IMR-90 (cell line): ENCODE measurements around the gene ANKRD10. TPM values are rescaled to one million over a fixed set of nuclear protein-coding genes. Genes with fewer than 3 reads are reported as not detected.

Source experiments
- ATAC-seq: fragments of 200-7000 bp; cut with Tn5 transposase; 2 replicates; pipeline ENCODE4 v1.9.1; 2020; ENCODE audit warnings: low read depth, mild to moderate bottlenecking, moderate library complexity
- BruUV-seq: library from RNA; stranded (reverse); fragments of 400-500 nt; replicated peaks from 2 replicates; lab custom pipeline; 2021; lab: Mats Ljungman, UMichigan
- CTCF ChIA-PET: fragments of 300-600 bp; formaldehyde crosslinking; extraction: SDS; loops from one replicate; lab custom pipeline; 2021; ENCODE audit warnings: antibody characterized with exemption; lab: Yijun Ruan, JAX
- POLR2A ChIA-PET: fragments of 300-600 bp; sonication (Branson Sonifier 250); formaldehyde crosslinking; loops from one replicate; lab custom pipeline; 2022; ENCODE audit warnings: antibody characterized with exemption; ENCODE audit not compliant: unreplicated experiment; lab: Charles Lee
- DNase-seq: peaks from one replicate; pipeline ENCODE4 v3.0.0; 2013
- H2AFZ ChIP-seq: replicated peaks from 2 replicates; pipeline ENCODE3; 2013; ENCODE audit warnings: low read length, mild to moderate bottlenecking; ENCODE audit not compliant: poor library complexity
- H2AK5ac ChIP-seq: 2 replicates; pipeline ENCODE4 v1.6.1; 2013; ENCODE audit warnings: low read depth, low read length, inconsistent platforms
- H2AK9ac ChIP-seq: replicated peaks from 2 replicates; pipeline ENCODE3; 2013; ENCODE audit warnings: mild to moderate bottlenecking, low read depth, low read length, moderate library complexity; ENCODE audit not compliant: poor library complexity
- H2BK120ac ChIP-seq: 2 replicates; pipeline ENCODE4 v1.6.1; 2013; ENCODE audit warnings: low read depth, low read length, inconsistent platforms
- H2BK15ac ChIP-seq: 3 replicates; pipeline ENCODE4 v1.6.1; 2013; ENCODE audit warnings: low read depth, low read length, inconsistent platforms
- H2BK20ac ChIP-seq: 2 replicates; pipeline ENCODE4 v1.6.1; 2013; ENCODE audit warnings: low read depth, mild to moderate bottlenecking, inconsistent platforms, low read length, moderate library complexity
- H2BK5ac ChIP-seq: 2 replicates; pipeline ENCODE4 v1.6.1; 2013; ENCODE audit warnings: mild to moderate bottlenecking, low read depth, low read length, inconsistent platforms; ENCODE audit not compliant: poor library complexity, severe bottlenecking
- H3K14ac ChIP-seq: replicated peaks from 2 replicates; pipeline ENCODE4 v1.6.1; 2013; ENCODE audit warnings: low read depth, low read length, inconsistent platforms
- H3K18ac ChIP-seq: 2 replicates; pipeline ENCODE4 v1.6.1; 2013; ENCODE audit warnings: low read depth, low read length, control low read depth
- H3K23ac ChIP-seq: 2 replicates; pipeline ENCODE4 v1.6.1; 2013; ENCODE audit warnings: low read depth, low read length, inconsistent platforms
- H3K27ac ChIP-seq: 2 replicates; pipeline ENCODE4 v1.5.1; 2013; ENCODE audit warnings: mild to moderate bottlenecking, control low read depth, low read length; ENCODE audit not compliant: insufficient read depth
- H3K27me3 ChIP-seq: 2 replicates; pipeline ENCODE4 v1.6.1; 2013; ENCODE audit warnings: low read length; ENCODE audit not compliant: control insufficient read depth, insufficient read depth
- H3K36me3 ChIP-seq: 2 replicates; pipeline ENCODE4 v1.6.1; 2013; ENCODE audit warnings: low read length, mixed read lengths; ENCODE audit not compliant: control insufficient read depth, insufficient read depth
- H3K4ac ChIP-seq: 2 replicates; pipeline ENCODE4 v1.6.1; 2013; ENCODE audit warnings: low read depth, low read length, inconsistent platforms
- H3K4me1 ChIP-seq: 2 replicates; pipeline ENCODE4 v1.6.1; 2013; ENCODE audit warnings: low read length, mixed read lengths; ENCODE audit not compliant: control insufficient read depth, insufficient read depth
- H3K4me2 ChIP-seq: 2 replicates; pipeline ENCODE4 v1.6.1; 2013; ENCODE audit warnings: low read depth, mild to moderate bottlenecking, control low read depth, low read length, moderate library complexity
- H3K4me3 ChIP-seq: 2 replicates; pipeline ENCODE4 v1.5.1; 2013; ENCODE audit warnings: low read depth, mild to moderate bottlenecking, control low read depth, low read length, moderate library complexity; ENCODE audit not compliant: insufficient read depth
- H3K56ac ChIP-seq: 2 replicates; pipeline ENCODE4 v1.6.1; 2013; ENCODE audit warnings: low read length, inconsistent platforms; ENCODE audit not compliant: insufficient read depth; ENCODE audit errors: extremely low read depth
- H3K79me1 ChIP-seq, 2 experiments: 2 replicates each; pipeline ENCODE4 v1.6.1; 2013; ENCODE audit warnings: low read length in 2 of 2, inconsistent platforms in 1 of 2, low read depth in 1 of 2
- H3K9ac ChIP-seq: 2 replicates; pipeline ENCODE4 v1.6.1; 2013; ENCODE audit warnings: low read depth, low read length, control low read depth
- H3K9me1 ChIP-seq: 2 replicates; pipeline ENCODE4 v1.6.1; 2013; ENCODE audit warnings: low read length, inconsistent platforms; ENCODE audit not compliant: insufficient read depth
- H3K9me3 ChIP-seq: 2 replicates; pipeline ENCODE4 v1.6.1; 2013; ENCODE audit warnings: low read length; ENCODE audit not compliant: control insufficient read depth, insufficient read depth
- H4K20me1 ChIP-seq: 2 replicates; pipeline ENCODE4 v1.6.1; 2013; ENCODE audit warnings: low read length, inconsistent platforms; ENCODE audit not compliant: insufficient read depth
- H4K5ac ChIP-seq: 2 replicates; pipeline ENCODE4 v1.6.1; 2013; ENCODE audit warnings: mild to moderate bottlenecking, low read depth, low read length, control low read depth
- H4K8ac ChIP-seq, 2 experiments: 2 replicates each; pipeline ENCODE4 v1.6.1; 2013; ENCODE audit warnings: low read depth in 2 of 2, low read length in 2 of 2, control low read depth in 1 of 2, inconsistent platforms in 1 of 2
- H4K91ac ChIP-seq: 2 replicates; pipeline ENCODE4 v1.6.1; 2013; ENCODE audit warnings: low read depth, low read length, inconsistent platforms; ENCODE audit not compliant: insufficient read depth
- CHD1 ChIP-seq: IDR thresholded peaks from 2 replicates; pipeline ENCODE4 v1.6.1; 2012; ENCODE audit warnings: low read depth, low read length, improper control_type of control experiment
- CTCF ChIP-seq: conservative IDR thresholded peaks from 2 replicates; pipeline ENCODE4 v1.5.1; 2012; ENCODE audit warnings: mild to moderate bottlenecking, low read depth, low read length, improper control_type of control experiment
- FOS ChIP-seq: fragments of 150-350 bp; IDR thresholded peaks from 2 replicates; pipeline ENCODE4 v1.6.1; 2016; ENCODE audit warnings: low read depth, low read length
- MAFK ChIP-seq: IDR thresholded peaks from 2 replicates; pipeline ENCODE4 v1.6.1; 2012; ENCODE audit warnings: low read depth, low read length, improper control_type of control experiment
- MAZ ChIP-seq: IDR thresholded peaks from 2 replicates; pipeline ENCODE4 v1.6.1; 2012; ENCODE audit warnings: low read depth, mild to moderate bottlenecking, low read length, improper control_type of control experiment, moderate library complexity, borderline replicate concordance
- NFE2L2 ChIP-seq: fragments of 150-350 bp; IDR thresholded peaks from 2 replicates; pipeline ENCODE4 v1.6.1; 2016; ENCODE audit warnings: low read depth, mild to moderate bottlenecking, low read length
- RAD21 ChIP-seq: IDR thresholded peaks from 2 replicates; pipeline ENCODE4 v1.6.1; 2012; ENCODE audit warnings: low read length, improper control_type of control experiment
- RFX5 ChIP-seq: IDR thresholded peaks from 2 replicates; pipeline ENCODE4 v1.8.0; 2012; ENCODE audit warnings: low read depth, mild to moderate bottlenecking, low read length, moderate library complexity
- WGBS, 2 experiments: methylation state at CpG; one replicate each; pipeline versions ENCODE4 v1.1.5 to v1.1.7; 2013; ENCODE audit warnings: missing lambda C conversion rate in 2 of 2; ENCODE audit not compliant: insufficient read length in 1 of 2; ENCODE audit errors: extremely low coverage in 2 of 2; 5-methylcytosine and 5-hydroxymethylcytosine counted together
- dilution Hi-C: fragments of 300-500 bp; cut with HindIII; formaldehyde crosslinking; loops from one replicate; pipeline ENCODE4 v1.14.3; 2018; ENCODE audit warnings: low sequenced_read_pairs; ENCODE audit not compliant: unreplicated experiment
- in situ Hi-C: fragments of 300-500 bp; cut with MboI; formaldehyde crosslinking; loops from 3 replicates; pipeline ENCODE4 v1.14.3; 2019; ENCODE audit warnings: low sequenced_read_pairs, inconsistent platforms, mixed read lengths
- intact Hi-C: fragments of 100-400 bp; cut with micrococcal nuclease; formaldehyde crosslinking; loops from 2 replicates; pipeline ENCODE4 v1.10.0; 2022
- polyA plus RNA-seq, 3 experiments: library from polyadenylated mRNA; depleted of rRNA; stranded (reverse); fragments of >200 nt; gene quantifications; 2 replicates each; pipeline ENCODE4 v1.2.3, GENCODE V29; 2012; ENCODE audit warnings: low replicate concordance in 1 of 3
- total RNA-seq: library from RNA; depleted of rRNA; stranded (reverse); fragments of >200 nt; gene quantifications from 2 replicates; pipeline ENCODE4 v1.2.3, GENCODE V29; 2012
- TF ChIP-seq, protein P1 (sequence below): fragments of 150-350 bp; IDR thresholded peaks from 2 replicates; pipeline ENCODE4 v1.6.1; 2017; ENCODE audit warnings: mild to moderate bottlenecking, antibody characterized with exemption, low read length, low read depth
- TF ChIP-seq, protein P2 (sequence below): fragments of 150-350 bp; IDR thresholded peaks from 2 replicates; pipeline ENCODE4 v1.6.1; 2016; ENCODE audit warnings: low read depth, mild to moderate bottlenecking, low read length, moderate library complexity, borderline replicate concordance

ANKRD10 gene
- total and polyA plus RNA-seq, 2 of the 4 experiments (the other 2 are of a cell fraction) = 18.3 to 31.1 TPM

- no peak overlapping the region for H2AFZ ChIP-seq
- peaks cover 40% of the 10 kb centered on the region for H3K27me3 ChIP-seq
- BruUV-seq = no TSS peak
- H3K9me1 ChIP-seq = no peaks in the 10 kb centered on the region
- no peaks in the 10 kb centered on the region for H3K36me3 ChIP-seq
- dilution Hi-C loops = no loop called here
- no peak overlapping the region for H2BK15ac ChIP-seq
- H2AK5ac ChIP-seq = no peak overlapping the region
- H3K56ac ChIP-seq = no peak overlapping the region
- no peak overlapping the region for H4K5ac ChIP-seq
- H4K91ac ChIP-seq = no peak overlapping the region
- no peaks in the 10 kb centered on the region for H3K9me3 ChIP-seq
- no peak for DNase-seq
- no peak overlapping the region for H3K14ac ChIP-seq
- no peak for ATAC-seq
- H4K20me1 ChIP-seq = no peaks in the 10 kb centered on the region
- WGBS, 2 experiments = no CpG with 5 or more reads among the region's 8 CpGs
- ChIA-PET CTCF (no interaction called here), POLR2A (no interaction called here)
- H3K27ac ChIP-seq = no peak overlapping the region
- intact Hi-C loops = no loop called here
- H3K18ac ChIP-seq = no peak overlapping the region
- no peak overlapping the region for H4K8ac ChIP-seq
- H3K79me1 ChIP-seq = no peaks in the 10 kb centered on the region
- no peaks in the 10 kb centered on the region for H3K4me1 ChIP-seq
- no peak overlapping the region for H3K9ac ChIP-seq
- TF ChIP-seq FOS (no peak), MAZ (no peak), RAD21 (no peak), MAFK (no peak), CTCF (no peak), RFX5 (no peak), CHD1 (no peak), NFE2L2 (no peak)
- TF ChIP-seq, protein P1, sequence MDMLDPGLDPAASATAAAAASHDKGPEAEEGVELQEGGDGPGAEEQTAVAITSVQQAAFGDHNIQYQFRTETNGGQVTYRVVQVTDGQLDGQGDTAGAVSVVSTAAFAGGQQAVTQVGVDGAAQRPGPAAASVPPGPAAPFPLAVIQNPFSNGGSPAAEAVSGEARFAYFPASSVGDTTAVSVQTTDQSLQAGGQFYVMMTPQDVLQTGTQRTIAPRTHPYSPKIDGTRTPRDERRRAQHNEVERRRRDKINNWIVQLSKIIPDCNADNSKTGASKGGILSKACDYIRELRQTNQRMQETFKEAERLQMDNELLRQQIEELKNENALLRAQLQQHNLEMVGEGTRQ = no peak
- TF ChIP-seq, protein P2, sequence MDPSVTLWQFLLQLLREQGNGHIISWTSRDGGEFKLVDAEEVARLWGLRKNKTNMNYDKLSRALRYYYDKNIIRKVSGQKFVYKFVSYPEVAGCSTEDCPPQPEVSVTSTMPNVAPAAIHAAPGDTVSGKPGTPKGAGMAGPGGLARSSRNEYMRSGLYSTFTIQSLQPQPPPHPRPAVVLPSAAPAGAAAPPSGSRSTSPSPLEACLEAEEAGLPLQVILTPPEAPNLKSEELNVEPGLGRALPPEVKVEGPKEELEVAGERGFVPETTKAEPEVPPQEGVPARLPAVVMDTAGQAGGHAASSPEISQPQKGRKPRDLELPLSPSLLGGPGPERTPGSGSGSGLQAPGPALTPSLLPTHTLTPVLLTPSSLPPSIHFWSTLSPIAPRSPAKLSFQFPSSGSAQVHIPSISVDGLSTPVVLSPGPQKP = no peak
- no peak overlapping the region for H2BK120ac ChIP-seq
- H2AK9ac ChIP-seq = no peak overlapping the region
- no peak overlapping the region for H2BK5ac ChIP-seq
- in situ Hi-C loops = no loop called here
- no peak overlapping the region for H3K4ac ChIP-seq
- H2BK20ac ChIP-seq = no peak overlapping the region
- no peak overlapping the region for H3K4me2 ChIP-seq
- H3K23ac ChIP-seq = no peak overlapping the region
- H3K4me3 ChIP-seq = no peak overlapping the region
Observed at GRCh38 chr13:110829486-110829885, 85.4 kb downstream of the ANKRD10 start.
